Muscle layer of colon (tissue), 2 donors: ENCODE data around the gene OR1F1.

Experiments used
- H3K27ac ChIP-seq: one replicate; pipeline ENCODE4 v1.7.0; 2013; ENCODE audit warnings: low read depth, mild to moderate bottlenecking, low read length, moderate library complexity
- H3K27me3 ChIP-seq, 2 donors: one replicate each; pipeline ENCODE4 v1.7.0; 2013; ENCODE audit warnings: low read length in 2 of 2, mild to moderate bottlenecking in 2 of 2; ENCODE audit not compliant: insufficient read depth in 2 of 2, control insufficient read depth in 1 of 2
- H3K36me3 ChIP-seq: one replicate; pipeline ENCODE4 v1.7.0; 2013; ENCODE audit warnings: mild to moderate bottlenecking, low read length; ENCODE audit not compliant: insufficient read depth
- H3K4me1 ChIP-seq: one replicate; pipeline ENCODE4 v1.7.0; 2013; ENCODE audit warnings: mild to moderate bottlenecking, low read length; ENCODE audit not compliant: insufficient read depth
- H3K4me3 ChIP-seq, 2 donors: one replicate each; pipeline ENCODE4 v1.7.0; 2013; ENCODE audit warnings: low read length in 2 of 2, low read depth in 1 of 2, mild to moderate bottlenecking in 1 of 2, moderate library complexity in 1 of 2
- H3K9ac ChIP-seq: one replicate; pipeline ENCODE4 v1.7.0; 2013; ENCODE audit warnings: low read length
- H3K9me3 ChIP-seq: one replicate; pipeline ENCODE4 v1.7.0; 2013; ENCODE audit warnings: mild to moderate bottlenecking, low read length
- donor health status: abdominal sarcoma.
- donor health status: Adenocarcinoma of cecum.

The OR1F1 gene

GRCh38 chr16:3246002-3246401, 58.0 kb downstream of the OR1F1 start:
- H3K36me3 ChIP-seq: no peaks in the 10 kb centered on the region
- H3K4me1 ChIP-seq: no peaks in the 10 kb centered on the region
- H3K27ac ChIP-seq: no peak overlapping the region
- no peak overlapping the region for H3K9ac ChIP-seq
- H3K9me3 ChIP-seq: no peaks in the 10 kb centered on the region
- no peaks in the 10 kb centered on the region for H3K27me3 ChIP-seq
- H3K4me3 ChIP-seq: no peak overlapping the region

DNA sequence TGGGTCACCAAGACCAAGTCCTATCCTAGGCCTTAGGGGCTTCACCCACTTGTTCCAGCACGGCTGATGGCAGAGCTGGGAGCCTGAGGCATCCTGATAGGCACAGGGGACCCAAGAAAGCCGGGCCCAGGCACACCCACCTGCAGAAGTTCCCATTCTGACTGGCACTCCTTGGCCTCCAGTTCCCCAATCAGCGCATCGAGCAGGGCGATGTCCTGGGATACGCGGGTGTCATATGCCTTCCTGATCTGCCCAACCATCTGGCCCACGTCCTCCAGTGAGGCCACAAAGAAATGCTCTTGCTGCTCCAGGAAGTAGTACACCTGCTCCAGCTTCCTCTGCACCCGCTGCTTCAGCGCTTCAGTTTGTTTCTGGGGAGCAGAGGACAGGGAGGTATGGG, 58.9 kb downstream of the OR1F1 start:
- Histone ChIP-seq H3K9me3 (no peaks in the 10 kb centered on the region), H3K27me3 (no peaks in the 10 kb centered on the region), H3K27ac (no peak overlapping the region), H3K36me3 (no peaks in the 10 kb centered on the region), H3K4me1 (no peaks in the 10 kb centered on the region), H3K9ac (no peak overlapping the region), H3K4me3 (no peak overlapping the region)

DNA sequence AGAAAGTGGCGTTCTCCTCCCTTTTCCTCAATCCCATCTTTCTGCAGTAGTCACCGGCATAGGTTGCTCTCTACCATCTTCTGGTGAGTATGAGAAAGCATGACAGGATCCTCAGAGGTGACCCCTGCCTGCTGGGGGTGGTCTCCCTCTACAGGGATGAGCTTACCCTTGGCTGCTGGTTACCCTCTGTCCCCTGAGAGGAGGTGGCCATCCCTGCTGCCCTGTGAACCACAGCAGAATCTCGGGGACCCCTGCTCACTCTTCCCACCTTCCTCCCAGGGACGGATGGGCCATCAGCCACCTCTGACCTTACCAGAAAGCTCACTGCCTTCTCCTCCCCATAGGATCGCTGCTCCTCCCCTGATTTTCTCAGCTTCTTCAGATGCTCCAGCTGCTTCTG, 60.6 kb downstream of the OR1F1 start:
- Histone ChIP-seq H3K9me3 (no peaks in the 10 kb centered on the region), H3K27ac (no peak overlapping the region), H3K4me1 (no peaks in the 10 kb centered on the region), H3K36me3 (no peaks in the 10 kb centered on the region), H3K27me3 (no peaks in the 10 kb centered on the region), H3K4me3 (no peak overlapping the region), H3K9ac (no peak overlapping the region)

DNA sequence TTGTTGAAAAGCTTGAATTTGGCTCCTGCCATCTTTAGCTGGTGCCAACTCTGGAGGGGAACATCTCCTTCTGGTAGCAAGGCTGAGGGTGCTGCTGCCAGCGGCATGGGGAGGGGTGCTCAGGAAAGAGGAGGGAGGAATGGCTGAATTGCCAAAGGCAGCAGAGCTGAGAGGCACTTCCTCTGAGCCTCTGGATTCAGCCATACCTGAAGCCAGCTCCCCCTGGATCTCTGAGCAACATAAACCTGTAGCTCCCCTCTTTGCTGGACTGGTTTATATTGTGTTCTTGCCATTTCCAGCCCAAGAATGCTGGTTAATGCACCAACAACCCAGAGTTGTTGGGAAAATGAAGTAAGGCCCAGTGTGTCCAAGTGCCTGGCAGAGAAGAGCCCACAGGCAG, 61.0 kb downstream of the OR1F1 start:
- Histone ChIP-seq H3K9me3 (no peaks in the 10 kb centered on the region), H3K4me1 (no peaks in the 10 kb centered on the region), H3K9ac (no peak overlapping the region), H3K4me3 (no peak overlapping the region), H3K27me3 (no peaks in the 10 kb centered on the region), H3K36me3 (no peaks in the 10 kb centered on the region), H3K27ac (no peak overlapping the region)

DNA sequence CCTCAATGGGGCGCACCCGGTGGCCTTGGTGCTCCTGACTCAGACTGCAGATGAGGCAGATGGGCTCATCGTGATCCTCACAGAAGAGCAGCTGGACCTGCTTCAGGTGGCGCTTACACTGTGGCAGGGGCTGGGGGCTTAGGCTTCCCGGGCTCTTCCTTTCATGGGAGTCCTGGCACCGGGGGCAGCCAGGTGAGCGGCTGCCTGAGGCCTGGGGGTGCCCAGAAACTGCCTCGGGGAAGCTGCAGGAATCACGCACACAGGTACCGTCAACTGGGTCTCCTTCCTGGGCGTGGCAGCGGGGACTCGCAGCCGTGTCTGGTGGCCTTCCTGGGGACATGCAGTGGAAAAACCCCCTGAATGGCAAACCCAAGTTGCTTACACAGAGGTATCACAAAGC, 61.4 kb downstream of the OR1F1 start:
- Histone ChIP-seq H3K9ac (no peak overlapping the region), H3K27ac (no peak overlapping the region), H3K9me3 (no peaks in the 10 kb centered on the region), H3K27me3 (no peaks in the 10 kb centered on the region), H3K4me1 (no peaks in the 10 kb centered on the region), H3K36me3 (no peaks in the 10 kb centered on the region), H3K4me3 (no peak overlapping the region)

GRCh38 chr16:3252967-3253366, 65.0 kb downstream of the OR1F1 start:
- H3K36me3 ChIP-seq: no peaks in the 10 kb centered on the region
- H3K9me3 ChIP-seq: no peaks in the 10 kb centered on the region
- H3K9ac ChIP-seq: no peak overlapping the region
- H3K27me3 ChIP-seq: no peaks in the 10 kb centered on the region
- H3K27ac ChIP-seq: no peak overlapping the region
- no peaks in the 10 kb centered on the region for H3K4me1 ChIP-seq
- H3K4me3 ChIP-seq: no peak overlapping the region

DNA sequence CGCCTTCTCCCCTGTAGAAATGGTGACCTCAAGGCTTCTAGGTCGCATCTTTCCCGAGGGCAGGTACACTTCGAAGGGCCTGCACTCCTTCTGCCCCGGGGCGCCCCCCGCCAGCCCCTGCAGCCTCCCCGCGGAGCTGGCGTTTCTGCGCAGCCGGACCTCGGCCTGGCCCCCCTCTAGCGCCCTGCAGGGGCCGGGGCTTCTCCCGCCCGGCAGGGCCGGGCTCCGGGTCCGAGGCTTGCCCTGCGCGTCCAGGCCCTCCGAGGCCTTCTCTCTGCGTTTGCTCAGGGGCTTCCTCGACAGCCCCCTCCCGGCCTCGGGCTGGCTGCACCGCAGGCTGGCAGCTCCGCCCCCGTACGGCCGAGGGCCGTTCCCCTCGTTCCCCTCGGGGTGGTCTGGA, 66.3 kb downstream of the OR1F1 start:
- H3K9me3 ChIP-seq: no peaks in the 10 kb centered on the region
- no peaks in the 10 kb centered on the region for H3K4me1 ChIP-seq
- no peak overlapping the region for H3K27ac ChIP-seq
- H3K9ac ChIP-seq: no peak overlapping the region
- H3K27me3 ChIP-seq: no peaks in the 10 kb centered on the region
- H3K4me3 ChIP-seq: no peak overlapping the region
- H3K36me3 ChIP-seq: no peaks in the 10 kb centered on the region
